NCI-H2029 treated with DMSO at 0.1 percent for 48 hours (cell line): Measurements from ENCODE around the gene POLR1G.
A peak's percentile ranks its signal among the peaks of the same experiment; 100 is the strongest.

Source experiments
- DNase-seq: peaks from one replicate; lab custom pipeline; 2025; lab: John Stamatoyannopoulos, UW

Gene POLR1G

GRCh38 chr19:45406226-45407090, at the start of gene POLR1G:
Gene POLR1G, plus strand, starts transcription at chr19:45406644. Its CDS starts 53 bp downstream, at chr19:45406697.
- DNase-seq: peak; percentile 95

GRCh38 chr19:45356760-45357444, 49.5 kb upstream of the POLR1G start:
- no peak for DNase-seq

GRCh38 chr19:45357445-45357783, 49.0 kb upstream of the POLR1G start:
- no peak for DNase-seq

- DNase-seq: no peak
These were observed 48.1 kb upstream of the POLR1G start for GRCh38 chr19:45358213-45358792.

- no peak for DNase-seq
These were observed 44.8 kb upstream of the POLR1G start for GRCh38 chr19:45361608-45362007.

GRCh38 chr19:45362291-45362690, 44.2 kb upstream of the POLR1G start:
- no peak for DNase-seq

- DNase-seq: no peak
These were observed 42.5 kb upstream of the POLR1G start for GRCh38 chr19:45363861-45364459.

- DNase-seq: no peak
These were observed 41.7 kb upstream of the POLR1G start for GRCh38 chr19:45364696-45365095.

- no peak for DNase-seq
These were observed 38.3 kb upstream of the POLR1G start for GRCh38 chr19:45368127-45368526.

- no peak for DNase-seq
These were observed 37.6 kb upstream of the POLR1G start for GRCh38 chr19:45368737-45369340.

GRCh38 chr19:45370410-45371204, 35.8 kb upstream of the POLR1G start, which contains the start of gene ERCC2:
Gene ERCC2, minus strand, starts transcription at chr19:45370573. Its CDS starts 33 bp downstream, at chr19:45370540.
- DNase-seq: peak; percentile 89

- DNase-seq: no peak
These were observed 30.3 kb upstream of the POLR1G start for GRCh38 chr19:45376045-45376724.

- DNase-seq: no peak
These were observed 26.3 kb upstream of the POLR1G start for GRCh38 chr19:45380107-45380506.

GRCh38 chr19:45382426-45382825, 24.0 kb upstream of the POLR1G start:
- no peak for DNase-seq

GRCh38 chr19:45385392-45386221, 20.8 kb upstream of the POLR1G start:
- DNase-seq: no peak

GRCh38 chr19:45391346-45391745, 15.1 kb upstream of the POLR1G start:
- DNase-seq: no peak

GRCh38 chr19:45391871-45392665, 14.4 kb upstream of the POLR1G start:
- DNase-seq: no peak

- no peak for DNase-seq
These were observed 10.4 kb upstream of the POLR1G start for GRCh38 chr19:45395821-45396617.
